ENCODE measurements around the gene GALNT15. TPM values are rescaled to one million over a fixed set of nuclear protein-coding genes. Genes with fewer than 3 reads are reported as not detected.

GALNT15 gene
- total RNA-seq, 1 donor from 2014 or later = 3.9 TPM

GRCh38 chr3:16227566-16227965 is 53.1 kb downstream of the GALNT15 start:
- no peak for DNase-seq (ENCODE audit: low spot score)

DNA sequence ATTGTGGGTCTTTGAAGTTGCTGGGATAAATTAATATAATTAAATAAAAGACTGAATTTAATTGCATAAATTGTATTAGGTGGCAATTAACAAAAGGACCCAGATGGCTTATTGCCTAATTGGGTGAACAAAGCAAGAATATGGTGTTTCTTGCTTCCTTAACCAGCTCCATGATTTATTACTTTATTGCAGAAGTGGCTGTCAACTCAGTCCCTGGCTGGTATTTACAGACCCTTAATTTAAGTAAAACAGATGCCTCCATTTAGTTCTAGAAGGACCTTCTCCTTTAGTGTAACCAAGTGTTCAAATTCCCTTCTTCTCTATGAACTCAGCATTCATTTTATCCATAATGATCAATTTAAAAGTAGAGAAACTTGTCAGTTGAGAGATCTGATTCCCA is 55.2 kb downstream of the GALNT15 start:
- no peak for DNase-seq (ENCODE audit: low spot score)

DNA sequence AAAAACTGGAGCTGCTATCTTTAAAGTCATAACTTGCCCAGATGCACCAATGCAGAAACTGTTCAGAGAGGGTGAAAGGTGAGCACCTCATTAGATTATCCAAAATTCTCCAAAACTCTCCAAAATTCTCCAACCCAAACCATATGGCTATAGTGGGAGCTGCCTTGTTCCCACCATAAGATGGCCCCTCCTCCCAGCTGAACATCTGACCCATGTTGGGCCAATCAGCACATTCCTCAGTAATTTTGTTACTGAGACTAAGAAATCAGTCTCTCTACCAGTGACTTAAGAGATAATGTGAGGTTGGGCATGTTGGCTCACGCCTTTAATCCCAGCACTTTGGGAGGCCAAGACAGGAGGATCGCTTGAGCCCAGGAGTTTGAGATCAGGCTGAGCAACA is 57.5 kb downstream of the GALNT15 start:
- DNase-seq (ENCODE audit: low spot score) = no peak

DNA sequence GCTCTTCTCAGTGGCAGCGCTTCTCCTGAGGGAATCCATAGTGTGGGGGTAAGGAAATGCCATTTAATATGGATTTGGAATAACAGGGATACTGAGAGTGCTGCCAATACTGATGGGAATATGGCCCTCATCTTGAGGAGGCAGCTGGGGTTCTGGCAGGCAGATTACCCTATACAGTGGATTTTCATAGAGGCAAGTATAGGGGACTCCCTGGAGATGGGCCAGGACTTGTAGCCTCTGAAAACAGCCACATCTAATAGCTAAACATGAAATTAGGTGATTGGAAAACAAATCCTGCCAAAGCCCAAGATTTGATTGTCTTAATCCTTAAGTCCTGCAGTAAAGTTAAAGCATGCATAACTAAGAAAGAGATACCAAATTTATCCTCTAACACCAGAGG is 59.3 kb downstream of the GALNT15 start:
- DNase-seq (ENCODE audit: low spot score) = no peak

DNA sequence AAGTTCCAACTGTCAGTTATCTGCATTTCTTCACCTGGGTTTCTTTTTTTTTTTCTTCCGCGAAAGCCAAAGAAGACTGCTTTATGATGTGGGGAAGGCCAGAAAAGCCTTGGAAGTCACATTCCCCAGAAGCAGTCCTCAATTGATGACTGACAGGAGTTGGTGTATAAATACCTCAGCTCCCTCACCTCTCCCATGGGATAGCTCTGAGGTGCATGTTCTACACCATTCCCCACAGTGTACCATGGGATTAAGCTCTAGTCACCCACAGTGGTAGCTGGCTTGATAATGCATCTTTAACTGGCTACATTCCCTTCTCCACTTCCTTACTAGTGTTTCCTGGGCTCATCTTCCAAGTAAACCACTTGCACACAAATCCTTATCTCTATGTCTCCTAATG is 59.8 kb downstream of the GALNT15 start:
- no peak for DNase-seq (ENCODE audit: low spot score)

GRCh38 chr3:16236030-16236639 is 61.7 kb downstream of the GALNT15 start:
- no peak for DNase-seq (ENCODE audit: low spot score)

- no peak for DNase-seq (ENCODE audit: low spot score)
Observed at GRCh38 chr3:16236856-16237393, 62.4 kb downstream of the GALNT15 start.

DNA sequence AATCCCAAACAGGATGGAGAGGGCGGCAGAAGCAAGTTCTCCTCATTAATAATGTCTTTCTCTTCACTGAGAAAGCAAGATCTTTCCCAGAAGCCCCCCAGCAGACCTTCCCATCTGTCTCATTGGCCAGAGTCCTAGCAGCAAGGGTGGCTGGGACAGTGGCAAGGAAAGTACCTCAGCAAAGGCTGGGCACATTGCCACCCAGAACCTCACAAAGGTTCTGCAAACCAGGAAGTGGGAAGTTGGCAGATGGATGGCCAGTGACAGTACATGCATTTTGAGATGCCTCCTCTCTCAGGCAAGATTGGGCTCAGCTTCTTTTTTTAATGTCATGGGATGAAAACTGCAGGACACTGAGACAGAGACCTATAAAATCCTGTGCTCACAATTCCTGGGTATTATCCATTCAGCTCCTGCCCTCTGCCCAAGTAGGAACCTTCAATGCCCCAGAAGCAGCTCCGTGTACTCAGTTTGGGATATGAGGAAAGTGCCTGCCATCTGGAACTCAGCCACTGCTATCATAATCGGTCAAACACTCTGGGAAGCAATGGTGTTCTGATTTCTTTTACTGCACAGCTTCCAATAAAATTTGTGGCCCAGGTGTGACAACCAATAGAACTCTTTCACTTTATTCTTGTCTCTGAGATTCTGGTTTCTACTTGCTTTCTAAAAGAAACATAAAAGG is 64.7 kb downstream of the GALNT15 start:
- no peak for DNase-seq (ENCODE audit: low spot score)

DNA sequence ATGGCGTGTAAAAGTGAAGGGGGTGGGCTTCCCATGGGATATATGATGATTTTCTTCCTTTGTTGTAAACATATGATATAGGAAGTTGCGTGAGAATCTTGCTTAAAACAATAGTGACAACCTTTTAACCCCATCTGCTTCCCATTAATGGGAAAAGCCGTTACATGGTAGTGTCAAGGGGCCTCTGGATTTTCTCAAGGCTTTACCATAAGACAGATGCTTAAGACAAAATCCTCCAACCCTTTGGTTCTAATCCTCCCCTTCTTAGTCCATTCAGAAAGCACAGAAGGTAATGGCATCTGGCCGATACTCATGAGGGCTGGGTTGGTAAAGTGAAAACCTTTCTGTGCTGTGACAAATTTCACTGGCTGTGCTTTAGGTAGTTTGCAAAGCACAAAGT is 65.3 kb downstream of the GALNT15 start:
- DNase-seq (ENCODE audit: low spot score) = no peak

DNA sequence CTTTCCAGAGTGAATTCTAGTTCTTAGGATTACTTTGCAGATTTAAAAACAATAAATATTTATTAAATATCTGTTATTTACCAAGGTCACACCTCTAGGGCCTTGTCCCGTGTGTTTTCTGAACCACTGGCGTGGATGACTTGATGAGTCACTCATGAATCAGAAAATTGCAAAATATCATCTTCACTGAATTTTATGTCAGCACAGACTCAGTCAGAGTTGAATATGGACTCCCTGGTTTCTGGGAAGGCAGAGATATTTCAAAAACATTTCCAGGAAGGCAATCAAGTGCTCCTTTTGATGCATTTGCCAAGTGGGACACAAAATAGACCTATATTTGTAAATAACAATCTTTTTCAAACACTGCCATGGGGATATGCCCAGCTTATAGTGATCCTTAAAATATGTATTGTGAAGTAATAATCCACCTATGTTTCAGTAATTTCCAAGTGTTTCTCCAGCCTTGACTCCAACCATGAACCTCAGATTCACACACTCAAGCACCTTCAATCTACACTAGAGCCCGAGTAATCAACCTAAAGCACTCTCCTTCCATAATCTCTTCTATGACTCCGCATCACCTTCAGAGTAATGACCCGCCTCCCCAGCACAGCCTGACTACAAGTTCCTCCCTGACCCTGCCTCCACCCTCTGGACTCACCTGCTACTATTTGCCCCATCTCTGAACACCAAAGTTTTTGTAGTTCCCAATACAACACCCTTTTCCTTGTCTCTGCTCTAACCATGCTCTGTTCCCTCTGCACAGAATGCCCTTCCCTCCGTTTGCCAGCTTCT is 65.9 kb downstream of the GALNT15 start:
- DNase-seq (ENCODE audit: low spot score) = no peak

DNA sequence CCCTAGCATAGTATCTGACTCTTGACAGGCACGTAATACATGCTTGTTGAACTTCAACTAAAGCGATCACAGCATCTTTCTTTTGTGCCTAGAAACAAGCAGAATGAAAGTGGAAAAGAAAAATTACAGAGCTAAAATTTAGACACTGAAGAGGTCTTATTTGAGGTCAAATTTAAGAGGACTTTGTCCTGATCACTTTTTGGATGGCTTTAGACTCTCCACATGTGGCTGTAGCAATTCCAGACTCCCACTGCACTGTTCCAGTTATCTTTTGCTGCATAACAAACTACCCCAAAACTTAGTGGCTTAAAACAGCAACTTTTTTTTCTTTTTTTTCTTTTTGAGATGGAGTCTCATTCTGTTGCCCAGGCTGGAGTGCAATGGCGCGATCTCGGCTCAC is 66.7 kb downstream of the GALNT15 start:
- DNase-seq (ENCODE audit: low spot score) = no peak

DNA sequence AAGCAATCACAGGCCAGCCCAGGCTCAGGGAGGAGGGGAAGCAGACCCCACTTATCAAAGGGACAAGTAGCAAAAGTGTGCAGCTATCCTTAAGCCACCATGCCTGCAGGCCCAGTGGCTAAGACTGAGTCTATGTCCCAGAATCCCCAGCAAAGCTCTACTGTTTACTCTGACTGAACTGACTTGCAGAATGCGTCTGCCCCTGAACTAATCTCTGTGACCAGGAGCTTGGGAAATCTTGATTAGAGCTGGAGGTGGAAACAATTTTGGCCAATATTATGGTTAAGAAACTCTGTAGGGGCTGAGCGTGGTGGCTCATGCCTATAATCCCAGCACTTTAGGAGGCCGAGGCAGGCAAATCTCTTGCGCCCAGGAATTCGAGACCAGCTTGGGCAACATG is 67.7 kb downstream of the GALNT15 start:
- no peak for DNase-seq (ENCODE audit: low spot score)

- DNase-seq (ENCODE audit: low spot score) = no peak
Observed at GRCh38 chr3:16243706-16244490, 69.4 kb downstream of the GALNT15 start.

DNA sequence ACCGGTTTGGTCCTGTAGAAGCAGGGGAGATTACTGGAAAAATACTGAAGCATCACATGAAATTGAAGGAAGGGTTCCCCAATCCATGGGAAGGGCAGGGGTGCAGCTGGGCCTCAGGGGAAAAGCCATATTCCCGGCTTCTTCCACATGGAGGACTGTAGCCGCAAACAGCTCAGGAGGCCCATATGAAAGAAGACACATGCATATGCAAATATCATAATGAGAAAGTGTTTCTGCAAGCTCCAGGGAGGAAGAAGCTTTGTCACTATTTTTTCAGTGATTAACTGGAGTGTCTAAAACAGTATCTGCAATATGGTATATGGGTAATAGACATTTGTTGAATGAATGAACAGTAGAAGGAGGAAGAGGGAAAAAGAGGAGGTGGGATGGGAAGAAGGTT is 71.1 kb downstream of the GALNT15 start:
- no peak for DNase-seq (ENCODE audit: low spot score)

- DNase-seq (ENCODE audit: low spot score) = peak; percentile 86
Observed at GRCh38 chr3:16247282-16248061, 73.0 kb downstream of the GALNT15 start.

- no peak for DNase-seq (ENCODE audit: low spot score)
Observed at GRCh38 chr3:16248556-16248955, 74.1 kb downstream of the GALNT15 start.

GRCh38 chr3:16249336-16249735 is 74.9 kb downstream of the GALNT15 start:
- no peak for DNase-seq (ENCODE audit: low spot score)

DNA sequence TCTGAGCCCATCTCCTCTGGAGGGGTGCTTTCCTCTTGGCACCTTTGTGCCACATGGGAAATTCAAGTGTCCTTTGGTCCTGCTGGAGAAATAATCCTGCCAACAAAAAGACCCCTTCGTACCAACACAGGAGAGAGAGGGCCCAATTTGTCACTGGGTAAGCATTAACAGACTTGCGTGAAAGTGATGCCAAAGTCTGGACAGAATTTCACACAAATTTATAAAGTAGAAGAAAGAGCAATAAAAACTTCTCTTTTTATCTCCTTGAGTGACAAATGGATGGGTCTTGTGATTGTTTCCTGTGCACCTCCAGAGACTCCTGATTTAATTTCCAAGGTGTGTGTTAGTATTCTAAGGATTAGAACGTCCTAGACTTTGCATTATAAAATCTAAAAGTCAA is 75.4 kb downstream of the GALNT15 start:
- no peak for DNase-seq (ENCODE audit: low spot score)

GRCh38 chr3:16251316-16252085 is 77.0 kb downstream of the GALNT15 start:
- no peak for DNase-seq (ENCODE audit: low spot score)

- DNase-seq (ENCODE audit: low spot score) = peak; percentile 71
Observed at GRCh38 chr3:16252243-16252978, 77.9 kb downstream of the GALNT15 start.

Data from mucosa of gallbladder (tissue), 1 donor.